ENCODE results near the gene LYPLAL1. TPM values are rescaled to one million over a fixed set of nuclear protein-coding genes. Genes with fewer than 3 reads are reported as not detected.

Gene LYPLAL1
- total and polyA plus RNA-seq, 9 of the 15 experiments (the other 6 are each of a cell fraction or from before 2014, with no cell fraction given) = 14.9 to 179 (median 46.3) TPM

GRCh38 chr1:219189021-219189824 is 15.5 kb downstream of the LYPLAL1 start (continued):
- TF ChIP-seq MXI1 (IDR thresholded peaks at IDR 0.05; ENCODE audit: low read depth, low read length) (no peak), MEIS2 (IDR thresholded peaks at IDR 0.05; ENCODE audit: partially characterized antibody) (peak; percentile 55), RAD21 (CRISPR knock-in tag; conservative IDR thresholded peaks at IDR 0.05 in 1 of 2, IDR thresholded peaks at IDR 0.05 in 1 of 2) (no peak), CUX1 (CRISPR knock-in tag; IDR thresholded peaks at IDR 0.05) (no peak), ETS2 (tag; IDR thresholded peaks at IDR 0.05; ENCODE audit: borderline replicate concordance, poor library complexity, severe bottlenecking) (no peak), KDM4B (IDR thresholded peaks at IDR 0.05; ENCODE audit: borderline replicate concordance in 2 of 2, low read depth in 1 of 2) (no peak), TRIM25 (IDR thresholded peaks at IDR 0.05; ENCODE audit: borderline replicate concordance) (no peak), ETV6 (IDR thresholded peaks at IDR 0.05; ENCODE audit: borderline replicate concordance in 1 of 2, low read depth in 2 of 2, low read length in 1 of 2) (no peak), ETV6 (CRISPR knock-in tag; IDR thresholded peaks at IDR 0.05; ENCODE audit: borderline replicate concordance) (no peak), SREBF1 (IDR thresholded peaks at IDR 0.05; ENCODE audit: borderline replicate concordance, low read depth, low read length) (no peak), PHF20 (IDR thresholded peaks at IDR 0.05; ENCODE audit: partially characterized antibody) (no peak), TCF7 (IDR thresholded peaks at IDR 0.05; ENCODE audit: borderline replicate concordance) (no peak)
- TF ChIP-seq, protein P1, sequence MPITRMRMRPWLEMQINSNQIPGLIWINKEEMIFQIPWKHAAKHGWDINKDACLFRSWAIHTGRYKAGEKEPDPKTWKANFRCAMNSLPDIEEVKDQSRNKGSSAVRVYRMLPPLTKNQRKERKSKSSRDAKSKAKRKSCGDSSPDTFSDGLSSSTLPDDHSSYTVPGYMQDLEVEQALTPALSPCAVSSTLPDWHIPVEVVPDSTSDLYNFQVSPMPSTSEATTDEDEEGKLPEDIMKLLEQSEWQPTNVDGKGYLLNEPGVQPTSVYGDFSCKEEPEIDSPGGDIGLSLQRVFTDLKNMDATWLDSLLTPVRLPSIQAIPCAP (CRISPR knock-in tag; IDR thresholded peaks at IDR 0.05; ENCODE audit: borderline replicate concordance) = no peak
- TF ChIP-seq, protein P2, sequence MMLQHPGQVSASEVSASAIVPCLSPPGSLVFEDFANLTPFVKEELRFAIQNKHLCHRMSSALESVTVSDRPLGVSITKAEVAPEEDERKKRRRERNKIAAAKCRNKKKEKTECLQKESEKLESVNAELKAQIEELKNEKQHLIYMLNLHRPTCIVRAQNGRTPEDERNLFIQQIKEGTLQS (IDR thresholded peaks at IDR 0.05) = peak; percentile 19; the same call in 1 of the 2 replicates
- TF ChIP-seq, protein P2 (CRISPR knock-in tag; conservative IDR thresholded peaks at IDR 0.05) = no peak
